ENCODE measurements around the gene PCDH9.

Gene PCDH9

GRCh38 chr13:66971004-66971403 lies 259.1 kb downstream of the PCDH9 start:
- TF ChIP-seq TAF1 (IDR thresholded peaks at IDR 0.05; ENCODE audit: borderline replicate concordance, insufficient read depth, low read length) (no peak), POLR2AphosphoS5 (IDR thresholded peaks at IDR 0.05; ENCODE audit: low read depth, low read length) (no peak), FOXP2 (optimal IDR thresholded peaks at IDR 0.05; ENCODE audit: borderline replicate concordance, extremely low read depth, extremely low read length, insufficient read depth) (no peak), SIN3A (IDR thresholded peaks at IDR 0.05; ENCODE audit: borderline replicate concordance, insufficient read depth, low read length) (no peak), REST (IDR thresholded peaks at IDR 0.05; ENCODE audit: insufficient read depth in 1 of 2, low read depth in 2 of 2, low read length in 2 of 2) (no peak)

GRCh38 chr13:66969291-66969690 lies 260.8 kb downstream of the PCDH9 start:
- TF ChIP-seq SIN3A (IDR thresholded peaks at IDR 0.05; ENCODE audit: borderline replicate concordance, insufficient read depth, low read length) (no peak), REST (IDR thresholded peaks at IDR 0.05; ENCODE audit: insufficient read depth in 1 of 2, low read depth in 2 of 2, low read length in 2 of 2) (no peak), FOXP2 (optimal IDR thresholded peaks at IDR 0.05; ENCODE audit: borderline replicate concordance, extremely low read depth, extremely low read length, insufficient read depth) (no peak), TAF1 (IDR thresholded peaks at IDR 0.05; ENCODE audit: borderline replicate concordance, insufficient read depth, low read length) (no peak), POLR2AphosphoS5 (IDR thresholded peaks at IDR 0.05; ENCODE audit: low read depth, low read length) (no peak)

- TF ChIP-seq POLR2AphosphoS5 (IDR thresholded peaks at IDR 0.05; ENCODE audit: low read depth, low read length), result no peak
- TF ChIP-seq FOXP2 (optimal IDR thresholded peaks at IDR 0.05; ENCODE audit: borderline replicate concordance, extremely low read depth, extremely low read length, insufficient read depth), result no peak
- no peak for TF ChIP-seq SIN3A (IDR thresholded peaks at IDR 0.05; ENCODE audit: borderline replicate concordance, insufficient read depth, low read length)
- TF ChIP-seq TAF1 (IDR thresholded peaks at IDR 0.05; ENCODE audit: borderline replicate concordance, insufficient read depth, low read length), result no peak
- no peak for TF ChIP-seq REST (IDR thresholded peaks at IDR 0.05; ENCODE audit: insufficient read depth in 1 of 2, low read depth in 2 of 2, low read length in 2 of 2)
These were observed 262.1 kb downstream of the PCDH9 start for GRCh38 chr13:66967811-66968597.

- TF ChIP-seq POLR2AphosphoS5 (IDR thresholded peaks at IDR 0.05; ENCODE audit: low read depth, low read length), result no peak
- TF ChIP-seq SIN3A (IDR thresholded peaks at IDR 0.05; ENCODE audit: borderline replicate concordance, insufficient read depth, low read length), result no peak
- no peak for TF ChIP-seq TAF1 (IDR thresholded peaks at IDR 0.05; ENCODE audit: borderline replicate concordance, insufficient read depth, low read length)
- no peak for TF ChIP-seq REST (IDR thresholded peaks at IDR 0.05; ENCODE audit: insufficient read depth in 1 of 2, low read depth in 2 of 2, low read length in 2 of 2)
- no peak for TF ChIP-seq FOXP2 (optimal IDR thresholded peaks at IDR 0.05; ENCODE audit: borderline replicate concordance, extremely low read depth, extremely low read length, insufficient read depth)
These were observed 265.0 kb downstream of the PCDH9 start for GRCh38 chr13:66965181-66965580.
